HG02588 (cell line): ENCODE measurements around the gene PLPP2.
"Not testable (repeated sequence)": the region's sequence is repeated elsewhere in the genome, so short reads cannot be mapped to it uniquely, and the experiment has no call there.

Experiments
- ATAC-seq: cut with Tn5 transposase; IDR thresholded peaks from one replicate; pipeline ENCODE4 v1.9.1; 2021; ENCODE audit warnings: mild to moderate bottlenecking, moderate library complexity; ENCODE audit not compliant: unreplicated experiment

Gene PLPP2

DNA sequence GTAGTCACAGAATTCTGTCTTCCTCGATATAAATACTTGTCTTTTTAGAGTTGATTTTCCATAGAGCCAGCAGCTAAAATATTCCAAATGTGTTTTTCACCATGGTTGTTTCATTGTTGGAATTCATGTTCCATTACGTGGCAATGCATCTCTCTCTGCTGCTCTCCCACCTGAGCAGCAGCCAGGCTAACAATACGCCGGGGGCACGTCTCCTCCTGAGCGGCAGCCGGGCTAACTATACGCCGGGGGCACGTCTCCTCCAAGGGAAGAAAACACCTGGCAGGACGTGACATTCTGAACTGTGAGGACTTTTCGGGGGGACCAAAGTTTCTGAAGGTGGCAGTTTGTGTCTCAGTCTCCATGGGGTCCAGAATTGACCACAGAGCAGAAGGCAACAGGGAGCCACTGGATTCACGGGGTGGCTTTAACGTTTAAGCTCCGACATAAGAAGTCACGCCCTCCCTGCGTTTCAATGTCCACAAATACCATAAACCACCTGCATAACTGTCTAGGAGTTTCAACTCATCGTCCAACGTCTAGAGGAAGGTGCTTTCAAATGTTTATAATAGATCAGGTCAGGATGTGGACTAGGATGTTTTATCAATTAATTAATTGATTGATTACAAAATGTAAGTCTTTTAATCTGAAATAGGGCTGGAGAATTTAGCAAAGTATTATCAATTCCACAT is 15.1 kb downstream of the PLPP2 start:
- no peak for ATAC-seq

DNA sequence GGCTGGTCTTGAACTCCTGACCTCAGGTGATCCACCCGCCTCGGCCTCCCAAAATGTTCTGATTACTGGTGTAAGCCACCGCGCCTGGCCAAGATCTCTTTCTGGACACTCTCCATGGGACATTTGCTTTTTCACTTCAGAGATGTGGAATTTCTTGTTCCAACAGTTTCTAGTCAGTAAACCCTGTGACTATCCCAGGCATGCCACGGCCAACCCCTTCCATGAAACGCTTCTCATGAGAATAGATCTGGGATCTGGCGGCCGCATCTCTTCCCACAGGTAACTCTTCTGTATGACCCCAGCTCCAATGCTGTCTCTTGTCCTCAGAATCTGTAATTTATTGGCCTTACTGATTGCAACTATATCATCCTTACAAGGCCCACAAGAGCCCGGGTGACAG is 16.2 kb downstream of the PLPP2 start:
- ATAC-seq: no peak

- no peak for ATAC-seq
Observed at GRCh38 chr19:273393-273792, 17.8 kb downstream of the PLPP2 start.

DNA sequence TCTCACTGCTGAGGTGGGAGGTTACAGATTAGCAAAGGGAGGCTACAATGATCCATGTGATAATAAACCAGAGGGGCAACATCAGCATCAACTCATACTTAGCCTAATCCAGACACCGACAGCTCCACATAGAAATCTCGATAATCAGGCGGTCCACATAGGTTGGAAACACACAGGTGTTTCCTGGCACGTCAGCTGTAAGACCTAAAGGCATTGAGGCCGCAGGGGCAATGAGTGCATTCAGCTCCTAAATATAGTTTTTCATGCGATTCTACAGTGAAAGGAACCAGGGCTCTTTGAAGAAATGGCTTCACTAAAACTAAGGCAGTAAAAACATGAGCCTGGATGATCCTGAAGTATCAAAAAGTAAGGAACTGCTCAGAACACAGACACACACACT is 19.3 kb downstream of the PLPP2 start:
- no peak for ATAC-seq

- ATAC-seq: not testable (repeated sequence)
Observed at GRCh38 chr19:270766-271318, 20.4 kb downstream of the PLPP2 start.

- ATAC-seq: no peak
Observed at GRCh38 chr19:269241-269640, 22.0 kb downstream of the PLPP2 start.

GRCh38 chr19:262125-262524 is 29.1 kb downstream of the PLPP2 start:
- ATAC-seq: no peak

GRCh38 chr19:256804-257203 is 34.4 kb downstream of the PLPP2 start:
- ATAC-seq: not testable (repeated sequence)

GRCh38 chr19:252421-253186 is 38.6 kb downstream of the PLPP2 start:
- ATAC-seq: not testable (repeated sequence)

DNA sequence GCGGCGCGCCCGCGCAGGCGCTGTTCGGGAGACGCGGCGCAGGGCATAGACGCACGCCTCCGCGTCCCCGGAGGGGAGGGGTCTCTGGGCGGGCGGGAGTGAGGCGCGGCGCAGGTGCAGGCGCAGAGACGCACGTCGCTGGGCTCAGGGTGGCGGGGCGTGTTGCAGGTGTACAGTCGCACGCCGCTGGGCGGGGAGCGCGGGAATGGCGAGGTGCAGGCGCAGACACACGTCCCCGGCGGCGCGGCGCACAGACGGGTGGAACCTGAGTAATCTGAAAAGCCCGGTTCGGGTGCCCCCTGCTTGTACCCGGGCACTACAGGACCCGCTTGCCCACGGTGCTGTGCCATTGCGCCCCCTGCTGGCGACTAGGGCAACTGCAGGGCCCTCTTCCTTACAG is 44.7 kb downstream of the PLPP2 start:
- no peak for ATAC-seq

GRCh38 chr19:245900-246299 is 45.3 kb downstream of the PLPP2 start:
- ATAC-seq: not testable (repeated sequence)

GRCh38 chr19:245457-245856 is 45.7 kb downstream of the PLPP2 start:
- ATAC-seq: no peak
